Measurements from ENCODE around the gene TNFRSF4. TPM values are rescaled to one million over a fixed set of nuclear protein-coding genes. Genes with fewer than 3 reads are reported as not detected.

TNFRSF4 gene
- total RNA-seq, 6 donors from 2014 or later = 0.46 to 15.4 (median 2.4) TPM

- ATAC-seq (ENCODE audit: low FRiP score in 2 of 2) = no peak
- TF ChIP-seq POLR2AphosphoS5 (IDR thresholded peaks at IDR 0.05) (no peak), EP300 (IDR thresholded peaks at IDR 0.05) (no peak), POLR2A (IDR thresholded peaks at IDR 0.05) (no peak), CTCF (IDR thresholded peaks at IDR 0.05) (no peak)
- DNase-seq = peak in 1 of 2 donors; percentile 85
- Histone ChIP-seq H3K27me3 (no peaks in the 10 kb centered on the region), H3K36me3 (peaks cover 20 to 62% (median 52%) of the 10 kb centered on the region in 4 donors), H3K27ac (no peak overlapping the region), H3K4me1 (peaks cover 20 to 35% (median 30%) of the 10 kb centered on the region in 4 donors), H3K4me3 (no peak overlapping the region), H3K9me3 (no peaks in the 10 kb centered on the region)
- 92 to 93% methylated on average over 57 to 67 of the region's 74 CpGs for WGBS, 2 donors
Measured at GRCh38 chr1:1216770-1217620, 3.0 kb upstream of the TNFRSF4 start.

GRCh38 chr1:1215881-1216605, 2.1 kb upstream of the TNFRSF4 start:
- Histone ChIP-seq H3K4me1 (peaks cover 20 to 44% (median 35%) of the 10 kb centered on the region in 4 donors), H3K4me3 (no peak overlapping the region), H3K9me3 (no peaks in the 10 kb centered on the region), H3K27me3 (no peaks in the 10 kb centered on the region), H3K27ac (peak overlapping the region in 1 of 4 donors; percentile 7), H3K36me3 (peaks cover 16 to 53% (median 43%) of the 10 kb centered on the region in 4 donors)
- 91 to 95% methylated on average over 13 to 21 of the region's 21 CpGs for WGBS, 2 donors
- ATAC-seq (ENCODE audit: low FRiP score in 2 of 2) (no peak), DNase-seq (peak in 1 of 2 donors; percentile 74)
- TF ChIP-seq POLR2A (IDR thresholded peaks at IDR 0.05) = no peak
- TF ChIP-seq POLR2AphosphoS5 (IDR thresholded peaks at IDR 0.05) = no peak
- TF ChIP-seq CTCF (IDR thresholded peaks at IDR 0.05) = no peak
- no peak for TF ChIP-seq EP300 (IDR thresholded peaks at IDR 0.05)

- Histone ChIP-seq H3K36me3 (peaks cover 10 to 44% (median 35%) of the 10 kb centered on the region in 4 donors), H3K27ac (peak overlapping the region in 2 of 4 donors; percentile 7 to 19), H3K4me3 (no peak overlapping the region), H3K27me3 (no peaks in the 10 kb centered on the region), H3K4me1 (peaks cover 20 to 44% (median 35%) of the 10 kb centered on the region in 4 donors), H3K9me3 (no peaks in the 10 kb centered on the region)
- ATAC-seq (ENCODE audit: low FRiP score in 2 of 2) = no peak
- TF ChIP-seq CTCF (IDR thresholded peaks at IDR 0.05) (no peak), POLR2AphosphoS5 (IDR thresholded peaks at IDR 0.05) (no peak), EP300 (IDR thresholded peaks at IDR 0.05) (no peak), POLR2A (IDR thresholded peaks at IDR 0.05) (no peak)
- DNase-seq = peak in 1 of 2 donors; percentile 50
- WGBS, 2 donors = 38% methylated on average over 8 to 11 of the region's 11 CpGs
Measured at GRCh38 chr1:1215080-1215676, 1.2 kb upstream of the TNFRSF4 start.

- Histone ChIP-seq H3K4me1 (peaks cover 25 to 58% (median 46%) of the 10 kb centered on the region in 4 donors), H3K27ac (peak overlapping the region; percentile 28 to 81 (median 66)), H3K9me3 (no peaks in the 10 kb centered on the region), H3K36me3 (peaks cover 8 to 21% (median 16%) of the 10 kb centered on the region in 4 donors), H3K27me3 (peaks cover 0 to under 1% (median 0%) of the 10 kb centered on the region in 4 donors), H3K4me3 (peak overlapping the region; percentile 26 to 51 (median 38))
- TF ChIP-seq POLR2A (IDR thresholded peaks at IDR 0.05) = no peak
- TF ChIP-seq CTCF (IDR thresholded peaks at IDR 0.05) = no peak
- peak in 1 of 2 donors; percentile 54 for TF ChIP-seq POLR2AphosphoS5 (IDR thresholded peaks at IDR 0.05)
- TF ChIP-seq EP300 (IDR thresholded peaks at IDR 0.05) = no peak
- 29 to 39% methylated on average over 4 to 24 of the region's 24 CpGs for WGBS, 2 donors
- DNase-seq = peak; percentile 56 to 91
- peak in 1 of 2 donors; percentile 41 for ATAC-seq (ENCODE audit: low FRiP score in 2 of 2)
Measured at GRCh38 chr1:1212780-1213344, 1.1 kb downstream of the TNFRSF4 start.

All from upper lobe of left lung (tissue), 6 donors.